ENCODE measurements around the gene BCAS3. TPM values are rescaled to one million over a fixed set of nuclear protein-coding genes. Genes with fewer than 3 reads are reported as not detected.
"Not testable (repeated sequence)": the region's sequence is repeated elsewhere in the genome, so short reads cannot be mapped to it uniquely, and the experiment has no call there.

BCAS3 gene
- total and polyA plus RNA-seq, 10 donors, result 3.7 to 56.0 (median 42.3) TPM

DNA sequence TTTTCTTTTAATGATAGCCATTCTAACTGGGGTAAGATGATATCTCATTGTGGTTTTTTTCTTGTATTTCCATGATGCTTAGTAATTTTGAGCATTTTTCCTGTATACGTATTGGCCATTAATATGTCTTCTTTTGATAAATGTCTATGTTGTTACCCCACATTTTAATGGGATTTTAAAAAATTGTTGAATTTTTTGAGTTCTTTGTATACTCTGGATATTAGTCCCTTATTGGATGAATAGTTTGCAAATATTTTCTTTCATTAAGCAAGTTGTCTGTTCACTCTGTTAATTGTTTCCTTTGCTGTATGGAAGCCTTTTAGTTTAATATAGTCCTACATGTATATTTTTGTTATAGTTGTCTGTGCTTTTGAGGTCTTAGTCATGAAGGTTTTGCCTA lies 79.8 kb downstream of the BCAS3 start:
- DNase-seq, result no peak
- 88 to 94% (median 90%) methylated on average over 1 of the region's 1 CpG for WGBS, 5 donors
- no peak overlapping the region for H3K4me3 ChIP-seq
- no peak for TF ChIP-seq POLR2AphosphoS5 (IDR thresholded peaks at IDR 0.05)
- TF ChIP-seq CTCF (IDR thresholded peaks at IDR 0.05 in 8 of 11, conservative IDR thresholded peaks at IDR 0.05 in 3 of 11), result no peak
- no peak for TF ChIP-seq POLR2A (IDR thresholded peaks at IDR 0.05)
- no peak overlapping the region for H3K27ac ChIP-seq
- H3K9me3 ChIP-seq, result peaks cover 0 to 27% (median 20%) of the 10 kb centered on the region in 8 donors
- no peaks in the 10 kb centered on the region for H3K27me3 ChIP-seq (replicated peaks in 1 of 7)
- H3K4me1 ChIP-seq, result no peaks in the 10 kb centered on the region
- intact Hi-C loops (cut with DNase I; ENCODE audit: low total_unique reads), result no loop called here
- peaks cover 0 to 20% (median 3%) of the 10 kb centered on the region in 6 donors for H3K36me3 ChIP-seq

DNA sequence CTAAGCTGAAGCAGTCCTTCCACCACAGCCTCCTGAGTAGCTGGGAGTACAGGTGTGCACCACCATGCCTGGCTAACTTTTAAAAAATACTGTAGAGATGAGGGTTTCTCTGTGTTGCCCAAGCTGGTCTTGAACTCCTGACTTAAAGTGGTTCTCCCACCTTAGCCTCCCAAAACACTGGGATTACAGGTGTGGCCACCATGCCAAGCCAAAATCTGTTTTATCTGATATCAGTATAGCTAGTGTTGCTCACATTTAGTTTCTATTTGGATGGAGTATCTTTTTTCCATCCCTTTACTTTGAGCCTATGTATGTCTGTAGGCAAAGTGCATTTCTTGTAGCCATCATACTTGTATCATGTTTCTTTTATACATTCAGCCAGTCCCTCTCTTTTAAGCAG lies 82.1 kb downstream of the BCAS3 start:
- no peak overlapping the region for H3K27ac ChIP-seq
- H3K27me3 ChIP-seq (replicated peaks in 1 of 7), result no peaks in the 10 kb centered on the region
- no peak for TF ChIP-seq POLR2A (IDR thresholded peaks at IDR 0.05)
- no peak for TF ChIP-seq CTCF (IDR thresholded peaks at IDR 0.05 in 8 of 11, conservative IDR thresholded peaks at IDR 0.05 in 3 of 11)
- TF ChIP-seq POLR2AphosphoS5 (IDR thresholded peaks at IDR 0.05), result no peak
- peaks cover 0 to 20% (median 3%) of the 10 kb centered on the region in 6 donors for H3K36me3 ChIP-seq
- H3K4me3 ChIP-seq, result no peak overlapping the region
- intact Hi-C loops (cut with DNase I; ENCODE audit: low total_unique reads), result no loop called here
- H3K4me1 ChIP-seq, result no peaks in the 10 kb centered on the region
- DNase-seq, result no peak
- H3K9me3 ChIP-seq, result peaks cover 0 to 27% (median 20%) of the 10 kb centered on the region in 8 donors

DNA sequence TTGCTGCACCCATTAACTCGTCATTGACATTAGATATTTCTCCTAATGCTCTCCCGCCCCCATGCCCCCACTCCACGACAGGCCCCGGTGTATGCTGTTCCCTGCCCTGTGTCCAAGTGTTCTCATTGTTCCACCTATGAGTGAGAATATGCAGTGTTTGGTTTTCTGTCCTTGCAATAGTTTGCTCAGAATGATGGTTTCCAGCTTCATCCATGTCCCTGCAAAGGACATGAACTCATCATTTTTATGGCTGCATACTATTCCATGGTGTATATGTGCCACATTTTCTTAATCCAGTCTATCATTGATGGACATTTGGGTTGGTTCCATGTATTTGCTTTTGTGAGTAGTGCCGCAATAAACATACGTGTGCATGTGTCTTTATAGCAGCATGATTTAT lies 83.7 kb downstream of the BCAS3 start:
- intact Hi-C loops (cut with DNase I; ENCODE audit: low total_unique reads); H3K4me3 ChIP-seq: not testable (repeated sequence)

DNA sequence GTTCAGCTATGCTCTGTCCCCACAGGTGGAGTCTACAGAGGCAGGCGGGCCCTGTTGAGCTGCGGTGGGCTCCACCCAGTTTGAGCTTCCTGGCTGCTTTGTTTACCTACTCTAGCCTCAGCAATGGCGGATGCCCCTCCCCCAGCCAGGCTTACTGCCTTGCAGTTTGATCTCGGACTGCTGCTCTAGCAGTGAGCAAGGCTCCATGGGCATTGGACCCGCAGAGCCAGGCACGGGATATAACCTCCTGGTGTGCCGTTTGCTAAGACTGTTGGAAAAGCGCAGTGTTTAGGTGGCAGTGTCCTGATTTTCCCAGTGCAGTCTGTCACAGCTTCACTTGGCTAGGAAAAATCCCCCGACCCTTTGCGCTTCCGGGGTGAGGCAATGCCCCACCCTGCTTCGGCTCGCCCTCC lies 89.1 kb downstream of the BCAS3 start:
- no peaks in the 10 kb centered on the region for H3K27me3 ChIP-seq (replicated peaks in 1 of 7)
- no peak overlapping the region for H3K4me3 ChIP-seq
- peaks cover 0 to 10% (median 1%) of the 10 kb centered on the region in 8 donors for H3K9me3 ChIP-seq
- H3K36me3 ChIP-seq, result peaks cover 0 to 24% (median 0%) of the 10 kb centered on the region in 6 donors
- DNase-seq, result no peak
- H3K4me1 ChIP-seq, result no peaks in the 10 kb centered on the region
- no peak overlapping the region for H3K27ac ChIP-seq
- 87 to 97% (median 95%) methylated on average over 7 to 13 of the region's 13 CpGs for WGBS, 5 donors
- intact Hi-C loops (cut with DNase I; ENCODE audit: low total_unique reads), result no loop called here
- TF ChIP-seq CTCF (IDR thresholded peaks at IDR 0.05 in 8 of 11, conservative IDR thresholded peaks at IDR 0.05 in 3 of 11), result no peak
- no peak for TF ChIP-seq POLR2A (IDR thresholded peaks at IDR 0.05)
- TF ChIP-seq POLR2AphosphoS5 (IDR thresholded peaks at IDR 0.05), result no peak

More for the DNA sequence above, 83.7 kb downstream of the BCAS3 start:
- Histone ChIP-seq H3K9me3 (peaks cover 0 to 27% (median 20%) of the 10 kb centered on the region in 8 donors), H3K36me3 (peaks cover 0 to 26% (median 3%) of the 10 kb centered on the region in 6 donors)
- not testable (repeated sequence) for H3K27me3 ChIP-seq (replicated peaks in 1 of 7); H3K4me1 ChIP-seq; H3K27ac ChIP-seq; DNase-seq
- WGBS, 5 donors, result 91 to 99% (median 95%) methylated on average over 6 of the region's 6 CpGs

All from spleen (tissue), 11 donors.